ENCODE results near the gene ARL6IP6. TPM values are rescaled to one million over a fixed set of nuclear protein-coding genes. Genes with fewer than 3 reads are reported as not detected.

ARL6IP6 gene
- total and polyA plus RNA-seq, 2 of the 13 experiments (the other 11 are each of a cell fraction or from before 2014, with no cell fraction given) = 45.0 to 65.9 TPM

- TF ChIP-seq YEATS4 (CRISPR knock-in tag; IDR thresholded peaks at IDR 0.05; ENCODE audit: borderline replicate concordance) (peak; percentile 82), ZBTB49 (CRISPR knock-in tag; IDR thresholded peaks at IDR 0.05; ENCODE audit: borderline replicate concordance) (0 out of 2 replicates have a peak, but pooled peaks have one; percentile 22), CENPX (CRISPR knock-in tag; IDR thresholded peaks at IDR 0.05) (no peak), NCOA1 (CRISPR knock-in tag; IDR thresholded peaks at IDR 0.05) (0 out of 2 replicates have a peak, but pooled peaks have one; percentile 35), ZNF781 (CRISPR knock-in tag; IDR thresholded peaks at IDR 0.05; ENCODE audit: borderline replicate concordance, not compliant biosample characterization) (peak; percentile 95), POGZ (CRISPR knock-in tag; IDR thresholded peaks at IDR 0.05) (peak; percentile 90), DBP (CRISPR knock-in tag; IDR thresholded peaks at IDR 0.05; ENCODE audit: not compliant biosample characterization) (no peak), KIAA2018 (CRISPR knock-in tag; IDR thresholded peaks at IDR 0.05; ENCODE audit: borderline replicate concordance) (0 out of 2 replicates have a peak, but pooled peaks have one; percentile 57), FLYWCH1 (CRISPR knock-in tag; IDR thresholded peaks at IDR 0.05) (no peak), PAX8 (CRISPR knock-in tag; IDR thresholded peaks at IDR 0.05; ENCODE audit: borderline replicate concordance) (0 out of 2 replicates have a peak, but pooled peaks have one; percentile 15), NR2F2 (IDR thresholded peaks at IDR 0.05; ENCODE audit: borderline replicate concordance, low read depth) (peak; percentile 81; the same call in 1 of the 2 replicates), ZNF782 (CRISPR knock-in tag; IDR thresholded peaks at IDR 0.05; ENCODE audit: borderline replicate concordance) (peak; percentile 85), ZNF510 (CRISPR knock-in tag; IDR thresholded peaks at IDR 0.05; ENCODE audit: low read depth) (peak; percentile 99), ZNF709 (CRISPR knock-in tag; IDR thresholded peaks at IDR 0.05) (peak; percentile 90; the same call in 1 of the 2 replicates), AHR (CRISPR knock-in tag; IDR thresholded peaks at IDR 0.05) (peak; percentile 13; the same call in 1 of the 2 replicates), HOXA3 (CRISPR knock-in tag; IDR thresholded peaks at IDR 0.05) (no peak; the same call in 1 of the 2 replicates)
These were observed 968 bp upstream of the ARL6IP6 start, which contains the start of gene PRPF40A (continued) for GRCh38 chr2:152717228-152718075.
